OCI-M2 (cell line): ENCODE results near the gene SLC66A1.

Experiments
- DNase-seq: peaks from one replicate; lab custom pipeline; 2025; ENCODE audit not compliant: unreplicated experiment; lab: John Stamatoyannopoulos, UW

Gene SLC66A1

DNA sequence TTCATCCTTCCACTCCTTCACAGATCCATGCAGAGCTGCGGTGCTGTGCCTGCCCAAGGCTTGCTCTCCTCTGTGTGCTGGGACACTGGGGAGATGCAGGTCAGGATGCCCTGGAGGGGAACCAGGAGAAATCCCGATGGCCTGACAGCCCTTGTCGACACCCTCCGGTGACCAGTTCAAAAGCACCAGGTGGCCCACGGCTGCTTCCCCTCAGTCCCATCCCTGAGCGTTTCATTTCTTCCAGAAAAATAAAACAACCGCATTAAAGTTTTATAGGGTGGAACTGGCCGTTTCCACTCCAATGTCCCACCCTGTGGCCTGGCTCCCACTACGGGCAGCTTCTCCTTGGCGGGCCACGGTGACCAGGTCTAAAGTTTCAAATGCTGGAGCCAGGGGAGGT, 48.3 kb downstream of the SLC66A1 start:
- no peak for DNase-seq

- DNase-seq: no peak
These were observed 48.9 kb downstream of the SLC66A1 start for GRCh38 chr1:19360843-19361610.

DNA sequence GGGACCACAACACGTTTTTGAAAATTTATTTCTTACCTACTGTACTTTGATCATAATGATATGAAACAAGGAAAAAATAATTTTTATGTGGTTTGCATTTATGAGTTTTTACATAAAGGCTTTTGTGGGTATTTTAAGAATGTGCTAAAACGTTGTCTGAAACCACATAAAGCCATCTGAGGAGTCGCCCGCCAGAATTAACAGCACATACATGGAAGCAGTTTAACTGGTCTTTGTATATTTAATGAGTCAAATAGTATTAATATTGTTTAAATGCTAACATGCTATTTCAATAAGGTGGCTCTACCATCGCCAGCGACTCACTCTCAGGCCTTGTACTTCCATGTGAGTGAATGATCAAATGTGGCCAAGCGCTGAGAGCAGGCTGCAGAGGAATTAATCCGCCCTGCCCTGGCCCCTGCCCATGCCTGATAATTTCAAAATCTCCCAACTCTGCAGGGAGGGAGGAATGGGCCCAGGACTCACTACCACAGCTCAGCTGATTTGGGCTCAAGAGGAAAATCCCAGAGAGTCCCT, 49.6 kb downstream of the SLC66A1 start:
- DNase-seq: no peak

GRCh38 chr1:19363536-19364152, 51.5 kb downstream of the SLC66A1 start:
- DNase-seq: no peak

DNA sequence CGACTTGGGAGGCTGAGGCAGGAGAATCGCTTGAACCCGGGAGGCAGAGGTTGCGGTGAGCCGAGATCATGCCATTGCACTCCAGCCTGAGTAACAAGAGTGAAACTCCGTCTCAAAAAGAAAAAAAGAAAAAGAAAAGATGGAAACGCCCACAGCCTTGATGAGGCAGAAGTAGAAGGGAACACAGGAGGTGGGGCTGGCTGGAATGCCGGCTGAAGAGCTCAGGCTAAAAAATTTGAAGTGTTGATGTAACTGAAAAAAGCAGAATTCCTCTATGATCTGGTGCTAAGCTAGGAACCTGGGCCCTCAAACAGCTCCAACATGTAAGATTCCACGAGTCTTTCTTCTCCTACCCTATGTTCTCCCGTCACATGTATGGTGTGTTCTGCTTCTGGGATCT, 53.6 kb downstream of the SLC66A1 start:
- no peak for DNase-seq

GRCh38 chr1:19366599-19367536, 54.7 kb downstream of the SLC66A1 start:
- no peak for DNase-seq

DNA sequence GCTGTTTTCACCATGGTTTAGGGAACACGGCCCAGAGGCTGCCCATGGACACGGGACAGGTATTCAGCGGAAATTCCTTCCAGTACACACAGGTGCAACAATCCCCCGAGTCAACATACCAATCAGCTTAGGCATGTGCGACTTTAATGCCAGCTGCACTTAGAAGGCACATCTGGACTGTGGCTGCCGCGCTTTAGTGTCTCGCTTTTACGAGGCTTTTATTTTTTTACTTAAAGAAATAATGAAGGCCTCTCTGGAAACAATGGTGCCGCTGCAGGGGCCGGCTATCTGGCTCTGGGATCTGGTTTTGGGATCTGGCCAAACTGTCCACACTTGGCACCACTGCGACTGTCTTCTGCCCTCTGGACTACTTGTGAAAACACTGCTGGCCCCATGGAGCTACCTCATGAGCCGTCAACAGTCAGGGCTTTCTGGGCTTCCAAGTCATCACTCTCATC, 55.5 kb downstream of the SLC66A1 start:
- DNase-seq: no peak

DNA sequence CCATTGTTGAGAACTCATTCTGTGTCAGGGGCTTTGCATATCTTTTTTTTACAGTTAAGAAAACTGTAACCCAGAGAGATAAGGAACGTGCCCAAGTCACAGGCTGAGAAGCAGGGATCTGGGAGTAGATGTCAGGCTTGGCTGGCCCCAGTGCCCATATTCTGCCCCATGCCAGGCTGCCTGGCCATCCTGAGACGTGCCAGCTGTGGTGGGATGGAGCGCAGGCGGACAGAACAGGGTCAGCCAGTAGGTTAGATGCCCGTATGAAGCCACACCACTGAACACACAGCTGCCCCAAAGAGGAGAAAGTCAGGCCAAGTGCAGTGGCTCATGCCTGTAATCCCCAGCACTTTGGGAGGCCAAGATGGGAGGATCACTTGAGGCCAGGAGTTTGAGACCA, 55.9 kb downstream of the SLC66A1 start:
- DNase-seq: no peak

- DNase-seq: no peak
These were observed 56.8 kb downstream of the SLC66A1 start for GRCh38 chr1:19368964-19369363.

DNA sequence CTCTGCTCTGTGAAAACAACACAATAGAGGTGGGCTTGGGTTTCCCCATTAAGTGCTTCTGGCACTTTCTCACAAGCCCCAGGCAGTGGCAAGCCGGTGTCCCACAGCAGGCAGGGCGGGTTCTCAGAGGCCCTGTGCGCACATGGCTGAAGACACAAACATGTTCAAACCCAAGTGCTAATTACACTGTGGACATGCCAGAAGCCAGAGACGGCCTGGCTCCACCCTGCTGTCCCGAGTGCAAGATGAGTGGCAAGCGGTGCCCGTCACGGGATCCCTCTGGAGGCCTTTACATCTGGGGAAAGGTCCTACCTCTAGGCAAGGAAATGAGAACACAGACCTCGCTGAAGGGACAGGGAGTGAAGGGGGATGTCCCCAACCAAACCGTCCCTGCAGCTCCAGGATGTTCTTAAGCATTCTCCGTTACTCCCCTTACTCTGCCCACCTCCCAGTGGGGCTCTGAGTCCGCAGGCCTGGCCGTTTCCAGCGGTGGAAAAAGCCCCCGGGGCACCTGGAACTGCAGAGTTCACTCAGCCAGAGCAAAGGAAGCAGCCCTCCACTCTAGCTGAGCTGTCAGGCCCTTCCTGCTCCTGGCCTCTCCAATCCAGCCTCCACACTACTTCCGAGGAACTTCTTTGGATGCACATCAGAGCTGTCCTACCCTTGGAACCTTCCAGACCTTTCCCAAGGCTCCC, 57.4 kb downstream of the SLC66A1 start:
- no peak for DNase-seq

DNA sequence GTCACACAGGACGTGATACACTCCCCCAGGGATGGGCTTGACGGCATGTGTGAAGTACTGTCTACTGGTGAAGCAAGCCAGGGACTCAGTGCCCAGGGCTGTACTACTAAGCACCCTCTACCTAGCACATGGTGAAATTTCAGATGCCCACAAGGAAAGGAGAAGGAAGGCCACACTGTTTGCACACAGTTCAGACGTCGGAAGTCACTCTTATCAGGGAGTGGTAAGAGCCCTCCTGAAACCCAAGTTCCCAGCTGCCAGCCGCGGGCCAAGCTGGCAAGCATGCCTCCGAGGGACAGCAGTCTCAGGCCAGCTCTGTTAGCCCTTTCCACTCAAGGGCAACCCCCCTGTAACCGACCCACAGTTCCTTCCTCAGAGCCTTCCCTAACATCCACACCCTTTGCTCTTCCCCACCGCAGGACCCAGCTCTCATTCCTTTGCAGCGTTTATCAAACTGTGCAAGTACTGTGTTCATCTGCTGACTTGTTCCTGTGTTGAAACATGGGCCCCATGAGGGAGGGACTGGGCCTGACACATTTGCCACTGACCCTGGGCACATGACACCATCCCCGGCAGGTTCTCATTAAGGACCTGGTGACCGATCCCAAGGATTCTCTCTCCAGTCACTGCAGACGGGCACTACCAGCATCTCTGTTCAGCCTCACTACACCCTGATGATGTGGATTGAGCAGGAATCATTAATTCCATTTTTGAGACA, 58.5 kb downstream of the SLC66A1 start:
- no peak for DNase-seq

DNA sequence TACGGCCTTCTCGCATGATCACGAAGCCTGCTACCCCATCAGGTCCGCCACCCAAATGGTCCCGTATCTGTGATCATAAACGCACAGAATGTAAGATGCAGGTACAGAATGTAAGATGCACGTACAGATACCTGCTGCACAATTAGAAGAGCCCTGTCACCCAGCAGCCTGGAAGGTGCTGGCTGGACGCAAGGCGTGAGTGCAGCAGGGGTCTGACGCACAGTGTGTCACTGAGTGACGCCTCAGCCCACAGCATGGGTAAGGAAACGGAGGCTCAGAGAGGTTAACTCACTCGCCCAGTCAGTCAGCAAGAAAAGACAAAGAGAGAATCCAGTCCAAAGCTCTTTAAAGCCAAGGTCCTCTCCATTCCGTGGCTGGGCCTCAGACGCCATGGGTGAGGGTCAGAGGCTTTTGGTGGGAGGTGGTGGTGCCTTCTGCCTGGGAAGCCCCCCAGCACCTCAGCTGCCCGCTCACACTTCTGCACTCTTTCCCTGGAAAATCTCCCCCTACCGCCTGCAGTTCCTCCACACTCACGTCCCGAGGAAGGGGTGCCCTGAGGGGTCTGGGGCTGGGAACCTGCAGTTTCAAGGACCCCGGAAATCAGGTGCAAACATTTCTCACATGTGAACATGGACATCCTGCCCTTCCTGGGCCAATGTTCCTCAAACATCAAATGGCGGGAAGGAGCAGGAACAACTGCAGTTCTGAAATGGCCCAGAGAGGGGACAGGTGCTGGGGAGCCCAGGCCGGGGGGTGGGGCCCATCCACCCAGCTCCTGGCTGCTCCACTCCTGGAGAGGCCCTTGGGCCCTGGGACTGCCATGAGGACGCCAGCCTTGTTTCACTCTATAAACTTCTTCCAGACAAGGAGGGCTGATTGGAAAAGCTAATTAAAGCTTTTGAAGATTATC, 59.4 kb downstream of the SLC66A1 start:
- DNase-seq: no peak

- DNase-seq: no peak
These were observed 60.0 kb downstream of the SLC66A1 start for GRCh38 chr1:19372136-19372514.

DNA sequence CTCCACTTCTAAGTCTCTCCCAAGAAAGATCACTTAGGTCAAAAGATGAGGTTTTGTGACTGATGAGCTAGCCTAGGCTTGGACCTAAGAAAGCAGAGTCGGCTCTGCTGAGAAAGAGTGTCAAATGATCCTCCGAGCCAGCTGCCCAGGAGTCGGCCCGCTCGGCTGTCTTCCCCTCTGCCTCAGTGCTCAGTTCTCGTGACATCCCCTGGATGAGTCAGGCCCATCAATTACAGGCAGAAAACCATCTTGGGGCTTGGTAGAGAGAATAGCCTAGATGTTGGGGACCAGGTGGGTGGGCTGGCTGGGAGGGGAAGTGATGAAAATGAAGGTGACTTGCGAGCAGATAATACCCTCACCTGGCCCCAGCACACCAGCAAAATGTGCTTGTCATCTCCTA, 60.5 kb downstream of the SLC66A1 start:
- no peak for DNase-seq

GRCh38 chr1:19373211-19374082, 61.3 kb downstream of the SLC66A1 start:
- no peak for DNase-seq

DNA sequence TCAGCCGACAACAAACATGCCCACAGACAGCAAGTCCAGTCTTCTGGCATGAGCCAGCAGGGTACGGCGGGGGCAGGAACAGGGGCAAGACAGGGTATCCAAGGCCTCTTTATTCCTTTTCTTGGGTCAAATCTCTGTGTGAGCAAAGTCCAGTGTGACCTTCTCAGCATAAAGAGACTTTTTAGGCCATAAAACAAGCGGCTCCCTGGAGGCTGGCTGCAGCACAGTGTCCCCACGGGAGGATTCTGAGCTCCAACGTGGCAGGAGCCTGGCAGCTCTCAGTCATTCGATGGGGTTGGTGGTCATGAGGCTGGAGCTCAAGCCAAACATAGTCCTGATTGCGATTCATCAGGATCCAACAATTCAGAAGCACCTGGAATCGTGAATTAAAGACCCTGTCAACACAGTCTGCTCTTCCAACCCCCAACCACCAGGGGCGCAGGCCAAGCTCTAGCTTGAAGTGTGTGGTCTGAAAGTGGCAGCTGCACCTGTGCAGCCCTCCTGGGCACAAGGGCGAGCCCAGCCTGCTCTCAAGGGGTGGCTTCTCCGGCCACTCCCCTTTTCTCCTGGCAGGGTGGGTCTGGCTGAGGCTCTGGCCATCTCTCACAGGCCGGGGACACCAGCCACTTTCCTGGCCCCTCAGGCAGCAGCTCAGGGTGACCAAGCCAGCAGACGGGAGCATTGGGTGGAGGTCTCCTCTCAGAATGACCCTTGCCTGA, 62.1 kb downstream of the SLC66A1 start:
- no peak for DNase-seq

GRCh38 chr1:19374926-19375325, 62.8 kb downstream of the SLC66A1 start:
- no peak for DNase-seq
